HepG2 (cell line): ENCODE measurements around the gene CHAF1A. TPM values are rescaled to one million over a fixed set of nuclear protein-coding genes. Genes with fewer than 3 reads are reported as not detected.
A peak's percentile ranks its signal among the peaks of the same experiment; 100 is the strongest.

Source experiments
- AKAP8 ChIP-seq: sonication (generic); formaldehyde crosslinking; IDR thresholded peaks from 2 replicates; pipeline ENCODE4 v1.5.1; 2020; ENCODE audit warnings: mild to moderate bottlenecking, missing genetic modification reagents
- DMAP1 ChIP-seq: IDR thresholded peaks from 2 replicates; pipeline ENCODE4 v1.6.1; 2016
- FIP1L1 ChIP-seq: fragments of 200-400 bp; formaldehyde crosslinking; IDR thresholded peaks from 2 replicates; pipeline ENCODE4 v1.6.1; 2018; ENCODE audit warnings: low read depth, mild to moderate bottlenecking, low read length, moderate library complexity, borderline replicate concordance; ENCODE audit not compliant: insufficient read depth
- HNRNPK ChIP-seq: fragments of 200-400 bp; formaldehyde crosslinking; IDR thresholded peaks from 2 replicates; pipeline ENCODE4 v1.6.1; 2018; ENCODE audit warnings: low read length, low read depth, moderate library complexity, mild to moderate bottlenecking; ENCODE audit not compliant: poor library complexity, severe bottlenecking
- IKZF4 ChIP-seq: sonication (generic); formaldehyde crosslinking; IDR thresholded peaks from 2 replicates; pipeline ENCODE4 v1.5.1; 2020; ENCODE audit warnings: borderline replicate concordance, mild to moderate bottlenecking, low read depth, missing genetic modification reagents; ENCODE audit errors: not compliant biosample characterization
- STAG1 ChIP-seq: sonication (generic); formaldehyde crosslinking; IDR thresholded peaks from 2 replicates; pipeline ENCODE4 v1.4.0; 2020; ENCODE audit warnings: missing genetic modification reagents
- ZFP62 ChIP-seq: sonication (generic); formaldehyde crosslinking; IDR thresholded peaks from 2 replicates; pipeline ENCODE4 v1.4.0; 2020; ENCODE audit warnings: missing genetic modification reagents
- ZNF251 ChIP-seq: sonication (generic); formaldehyde crosslinking; IDR thresholded peaks from 2 replicates; pipeline ENCODE4 v1.9.0; 2021; ENCODE audit warnings: mild to moderate bottlenecking, missing genetic modification reagents
- ZNF607 ChIP-seq: sonication (generic); formaldehyde crosslinking; IDR thresholded peaks from 2 replicates; pipeline ENCODE4 v1.5.1; 2020; ENCODE audit warnings: missing genetic modification reagents, mild to moderate bottlenecking, borderline replicate concordance
- ZNF616 ChIP-seq: sonication (generic); formaldehyde crosslinking; IDR thresholded peaks from 2 replicates; pipeline ENCODE4 v1.5.0; 2020; ENCODE audit warnings: low read depth, mild to moderate bottlenecking, missing genetic modification reagents
- ZNF883 ChIP-seq: sonication (generic); formaldehyde crosslinking; IDR thresholded peaks from 2 replicates; pipeline ENCODE4 v1.5.1; 2020; ENCODE audit warnings: mild to moderate bottlenecking, missing genetic modification reagents; ENCODE audit errors: not compliant biosample characterization
- polyA plus RNA-seq, 8 experiments: library from polyadenylated mRNA; depleted of rRNA in 3 of 8; stranded (reverse) in 7 of 8; unstranded in 1 of 8; fragments of >200 nt; fragmentation: Illumina TruSeq in 4 of 8; extraction: Trizol in 4 of 8; gene quantifications; 2 replicates each; pipeline versions ENCODE4 v1.2.1 to v1.2.3, GENCODE V29; 2011 to 2016; ENCODE audit warnings: low read depth in 4 of 8, missing spikeins in 1 of 8, mixed read lengths in 1 of 8; ENCODE audit not compliant: insufficient read depth in 1 of 8
- total RNA-seq, 5 experiments: library from RNA; depleted of rRNA; stranded (reverse); fragments of >200 nt; fragmentation: Illumina TruSeq; extraction: Trizol; gene quantifications; 2 replicates each; pipeline ENCODE4 v1.2.3, GENCODE V29; 2016; ENCODE audit warnings: low read depth in 1 of 5
- TF ChIP-seq, protein P1 (sequence below): sonication (generic); formaldehyde crosslinking; IDR thresholded peaks from 2 replicates; pipeline ENCODE4 v1.4.0; 2020; ENCODE audit warnings: mild to moderate bottlenecking, missing genetic modification reagents
- TF ChIP-seq, protein P2 (sequence below): sonication (generic); formaldehyde crosslinking; IDR thresholded peaks from 2 replicates; pipeline ENCODE4 v1.9.0; 2021; ENCODE audit warnings: mild to moderate bottlenecking, missing genetic modification reagents
- TF ChIP-seq, protein P3 (sequence below): sonication (generic); formaldehyde crosslinking; IDR thresholded peaks from 2 replicates; pipeline ENCODE4 v1.4.0; 2020; ENCODE audit warnings: missing genetic modification reagents
- TF ChIP-seq, protein P4 (sequence below): sonication (generic); formaldehyde crosslinking; IDR thresholded peaks from 2 replicates; pipeline ENCODE4 v1.5.0; 2020; ENCODE audit warnings: missing genetic modification reagents
- TF ChIP-seq, protein P5 (sequence below): sonication (generic); formaldehyde crosslinking; IDR thresholded peaks from 2 replicates; pipeline ENCODE4 v1.8.1; 2023; ENCODE audit warnings: missing genetic modification reagents, inconsistent platforms, borderline replicate concordance
- TF ChIP-seq, protein P6 (sequence below): sonication (generic); formaldehyde crosslinking; IDR thresholded peaks from 2 replicates; pipeline ENCODE4 v1.8.0; 2022; ENCODE audit warnings: mild to moderate bottlenecking, missing genetic modification reagents

The CHAF1A gene
- total and polyA plus RNA-seq, 2 of the 13 experiments (the other 11 are each of a cell fraction or from before 2014, with no cell fraction given) = 11.0 to 34.8 TPM

DNA sequence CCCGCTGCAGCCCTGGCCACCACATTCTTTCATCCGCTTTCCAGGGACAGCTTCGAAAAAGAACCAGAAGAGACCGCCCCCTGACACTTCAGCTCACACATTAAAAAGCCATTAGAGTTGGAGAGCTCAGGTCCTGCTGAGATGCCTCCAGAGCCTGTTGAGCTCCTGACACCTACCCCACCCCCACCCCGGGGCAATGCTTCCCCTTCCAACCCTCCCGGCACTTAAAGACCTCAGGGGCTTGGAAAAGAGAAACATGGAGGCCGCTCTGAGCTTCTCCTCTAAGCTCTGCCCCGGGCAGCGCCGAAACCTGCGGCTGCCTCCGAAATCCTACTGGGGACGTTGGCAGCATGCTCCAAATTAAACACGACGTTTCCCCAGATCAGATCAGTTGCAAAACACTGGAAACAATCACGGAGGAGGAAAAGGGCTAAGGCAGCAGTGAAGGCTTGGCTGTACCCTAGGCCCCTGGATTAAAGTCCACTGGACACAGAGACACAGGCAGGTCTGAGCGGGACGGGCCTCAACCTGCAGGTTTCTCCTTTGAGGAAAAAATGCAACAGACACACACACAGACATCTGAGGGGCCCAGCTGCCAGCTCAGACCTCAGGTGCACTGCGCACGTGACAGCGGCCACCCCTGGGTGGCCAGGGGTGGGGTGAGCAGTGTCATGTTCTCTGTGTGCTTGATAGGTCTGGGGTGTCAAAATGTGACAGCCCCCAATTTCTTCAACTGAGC, 11.7 kb upstream of the CHAF1A start (continued):
- TF ChIP-seq, protein P1, sequence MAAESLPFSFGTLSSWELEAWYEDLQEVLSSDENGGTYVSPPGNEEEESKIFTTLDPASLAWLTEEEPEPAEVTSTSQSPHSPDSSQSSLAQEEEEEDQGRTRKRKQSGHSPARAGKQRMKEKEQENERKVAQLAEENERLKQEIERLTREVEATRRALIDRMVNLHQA (CRISPR knock-in tag) = no peak
- TF ChIP-seq, protein P2, sequence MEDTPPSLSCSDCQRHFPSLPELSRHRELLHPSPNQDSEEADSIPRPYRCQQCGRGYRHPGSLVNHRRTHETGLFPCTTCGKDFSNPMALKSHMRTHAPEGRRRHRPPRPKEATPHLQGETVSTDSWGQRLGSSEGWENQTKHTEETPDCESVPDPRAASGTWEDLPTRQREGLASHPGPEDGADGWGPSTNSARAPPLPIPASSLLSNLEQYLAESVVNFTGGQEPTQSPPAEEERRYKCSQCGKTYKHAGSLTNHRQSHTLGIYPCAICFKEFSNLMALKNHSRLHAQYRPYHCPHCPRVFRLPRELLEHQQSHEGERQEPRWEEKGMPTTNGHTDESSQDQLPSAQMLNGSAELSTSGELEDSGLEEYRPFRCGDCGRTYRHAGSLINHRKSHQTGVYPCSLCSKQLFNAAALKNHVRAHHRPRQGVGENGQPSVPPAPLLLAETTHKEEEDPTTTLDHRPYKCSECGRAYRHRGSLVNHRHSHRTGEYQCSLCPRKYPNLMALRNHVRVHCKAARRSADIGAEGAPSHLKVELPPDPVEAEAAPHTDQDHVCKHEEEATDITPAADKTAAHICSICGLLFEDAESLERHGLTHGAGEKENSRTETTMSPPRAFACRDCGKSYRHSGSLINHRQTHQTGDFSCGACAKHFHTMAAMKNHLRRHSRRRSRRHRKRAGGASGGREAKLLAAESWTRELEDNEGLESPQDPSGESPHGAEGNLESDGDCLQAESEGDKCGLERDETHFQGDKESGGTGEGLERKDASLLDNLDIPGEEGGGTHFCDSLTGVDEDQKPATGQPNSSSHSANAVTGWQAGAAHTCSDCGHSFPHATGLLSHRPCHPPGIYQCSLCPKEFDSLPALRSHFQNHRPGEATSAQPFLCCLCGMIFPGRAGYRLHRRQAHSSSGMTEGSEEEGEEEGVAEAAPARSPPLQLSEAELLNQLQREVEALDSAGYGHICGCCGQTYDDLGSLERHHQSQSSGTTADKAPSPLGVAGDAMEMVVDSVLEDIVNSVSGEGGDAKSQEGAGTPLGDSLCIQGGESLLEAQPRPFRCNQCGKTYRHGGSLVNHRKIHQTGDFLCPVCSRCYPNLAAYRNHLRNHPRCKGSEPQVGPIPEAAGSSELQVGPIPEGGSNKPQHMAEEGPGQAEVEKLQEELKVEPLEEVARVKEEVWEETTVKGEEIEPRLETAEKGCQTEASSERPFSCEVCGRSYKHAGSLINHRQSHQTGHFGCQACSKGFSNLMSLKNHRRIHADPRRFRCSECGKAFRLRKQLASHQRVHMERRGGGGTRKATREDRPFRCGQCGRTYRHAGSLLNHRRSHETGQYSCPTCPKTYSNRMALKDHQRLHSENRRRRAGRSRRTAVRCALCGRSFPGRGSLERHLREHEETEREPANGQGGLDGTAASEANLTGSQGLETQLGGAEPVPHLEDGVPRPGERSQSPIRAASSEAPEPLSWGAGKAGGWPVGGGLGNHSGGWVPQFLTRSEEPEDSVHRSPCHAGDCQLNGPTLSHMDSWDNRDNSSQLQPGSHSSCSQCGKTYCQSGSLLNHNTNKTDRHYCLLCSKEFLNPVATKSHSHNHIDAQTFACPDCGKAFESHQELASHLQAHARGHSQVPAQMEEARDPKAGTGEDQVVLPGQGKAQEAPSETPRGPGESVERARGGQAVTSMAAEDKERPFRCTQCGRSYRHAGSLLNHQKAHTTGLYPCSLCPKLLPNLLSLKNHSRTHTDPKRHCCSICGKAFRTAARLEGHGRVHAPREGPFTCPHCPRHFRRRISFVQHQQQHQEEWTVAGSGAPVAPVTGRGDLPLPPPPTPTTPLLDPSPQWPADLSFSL (CRISPR knock-in tag) = no peak
- TF ChIP-seq AKAP8 (peak; percentile 68), HNRNPK (no peak), DMAP1 (CRISPR knock-in tag) (peak; percentile 85; the same call in 1 of the 2 replicates), ZNF607 (peak; percentile 46), ZNF616 (CRISPR knock-in tag) (no peak), ZNF883 (CRISPR knock-in tag) (peak; percentile 51), STAG1 (CRISPR knock-in tag) (0 out of 2 replicates have a peak, but pooled peaks have one; percentile 8), ZNF251 (no peak), IKZF4 (CRISPR knock-in tag) (no peak), ZFP62 (CRISPR knock-in tag) (no peak), FIP1L1 (no peak)
- TF ChIP-seq, protein P3, sequence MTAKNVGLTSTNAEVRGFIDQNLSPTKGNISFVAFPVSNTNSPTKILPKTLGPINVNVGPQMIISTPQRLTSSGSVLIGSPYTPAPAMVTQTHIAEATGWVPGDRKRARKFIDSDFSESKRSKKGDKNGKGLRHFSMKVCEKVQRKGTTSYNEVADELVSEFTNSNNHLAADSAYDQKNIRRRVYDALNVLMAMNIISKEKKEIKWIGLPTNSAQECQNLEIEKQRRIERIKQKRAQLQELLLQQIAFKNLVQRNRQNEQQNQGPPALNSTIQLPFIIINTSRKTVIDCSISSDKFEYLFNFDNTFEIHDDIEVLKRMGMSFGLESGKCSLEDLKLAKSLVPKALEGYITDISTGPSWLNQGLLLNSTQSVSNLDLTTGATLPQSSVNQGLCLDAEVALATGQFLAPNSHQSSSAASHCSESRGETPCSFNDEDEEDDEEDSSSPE = peak; percentile 48; the same call in 1 of the 2 replicates
- TF ChIP-seq, protein P4, sequence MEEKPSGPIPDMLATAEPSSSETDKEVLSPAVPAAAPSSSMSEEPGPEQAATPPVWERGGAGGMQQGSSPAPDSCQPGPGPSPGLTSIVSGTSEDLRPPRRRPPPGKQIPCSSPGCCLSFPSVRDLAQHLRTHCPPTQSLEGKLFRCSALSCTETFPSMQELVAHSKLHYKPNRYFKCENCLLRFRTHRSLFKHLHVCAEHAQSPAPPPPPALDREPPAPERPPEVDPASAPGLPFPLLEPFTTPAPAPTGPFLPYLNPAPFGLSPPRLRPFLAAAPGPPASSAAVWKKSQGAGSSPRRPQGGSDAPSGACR (CRISPR knock-in tag) = 0 out of 2 replicates have a peak, but pooled peaks have one; percentile 33
- TF ChIP-seq, protein P5, sequence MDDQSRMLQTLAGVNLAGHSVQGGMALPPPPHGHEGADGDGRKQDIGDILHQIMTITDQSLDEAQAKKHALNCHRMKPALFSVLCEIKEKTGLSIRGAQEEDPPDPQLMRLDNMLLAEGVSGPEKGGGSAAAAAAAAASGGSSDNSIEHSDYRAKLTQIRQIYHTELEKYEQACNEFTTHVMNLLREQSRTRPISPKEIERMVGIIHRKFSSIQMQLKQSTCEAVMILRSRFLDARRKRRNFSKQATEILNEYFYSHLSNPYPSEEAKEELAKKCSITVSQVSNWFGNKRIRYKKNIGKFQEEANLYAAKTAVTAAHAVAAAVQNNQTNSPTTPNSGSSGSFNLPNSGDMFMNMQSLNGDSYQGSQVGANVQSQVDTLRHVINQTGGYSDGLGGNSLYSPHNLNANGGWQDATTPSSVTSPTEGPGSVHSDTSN = no peak
- TF ChIP-seq, protein P6, sequence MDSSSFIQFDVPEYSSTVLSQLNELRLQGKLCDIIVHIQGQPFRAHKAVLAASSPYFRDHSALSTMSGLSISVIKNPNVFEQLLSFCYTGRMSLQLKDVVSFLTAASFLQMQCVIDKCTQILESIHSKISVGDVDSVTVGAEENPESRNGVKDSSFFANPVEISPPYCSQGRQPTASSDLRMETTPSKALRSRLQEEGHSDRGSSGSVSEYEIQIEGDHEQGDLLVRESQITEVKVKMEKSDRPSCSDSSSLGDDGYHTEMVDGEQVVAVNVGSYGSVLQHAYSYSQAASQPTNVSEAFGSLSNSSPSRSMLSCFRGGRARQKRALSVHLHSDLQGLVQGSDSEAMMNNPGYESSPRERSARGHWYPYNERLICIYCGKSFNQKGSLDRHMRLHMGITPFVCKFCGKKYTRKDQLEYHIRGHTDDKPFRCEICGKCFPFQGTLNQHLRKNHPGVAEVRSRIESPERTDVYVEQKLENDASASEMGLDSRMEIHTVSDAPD (CRISPR knock-in tag) = no peak
